ENCODE results near the gene TRPV2. TPM values are rescaled to one million over a fixed set of nuclear protein-coding genes. Genes with fewer than 3 reads are reported as not detected.

The TRPV2 gene
- total and polyA plus RNA-seq, 7 experiments from 2014 or later = 66.8 to 141 (median 80.0) TPM

DNA sequence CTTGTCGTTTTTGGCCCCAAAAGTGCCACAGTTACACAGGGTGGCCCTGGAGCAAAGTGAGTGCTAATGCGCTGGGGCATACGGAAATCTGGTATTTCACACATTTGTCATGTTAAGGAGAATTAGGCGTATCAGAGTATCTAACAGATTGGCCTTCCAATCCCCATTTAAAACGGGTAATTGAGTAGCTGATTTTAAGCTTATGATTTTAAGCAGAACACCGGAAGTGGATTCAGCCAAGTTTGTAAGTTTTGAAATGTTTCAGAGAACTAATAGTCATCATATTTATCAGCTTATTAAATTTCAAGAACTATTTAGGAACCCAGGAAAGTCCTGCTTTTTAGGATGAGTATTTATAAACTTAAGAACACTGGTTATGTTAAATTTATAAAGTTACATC lies 57.2 kb downstream of the TRPV2 start:
- no peaks in the 10 kb centered on the region for H3K27me3 Mint-ChIP-seq
- H3K4me1 Mint-ChIP-seq = peaks cover 0 to 4% (median 0%) of the 10 kb centered on the region in 7 donors
- ATAC-seq (no peak), DNase-seq (no peak)
- no peaks in the 10 kb centered on the region for H3K36me3 ChIP-seq (ENCODE audit: control insufficient read depth in 2 of 3, insufficient read depth in 3 of 3, low read length in 3 of 3)
- no peaks in the 10 kb centered on the region for H3K9me3 ChIP-seq (ENCODE audit: control insufficient read depth in 2 of 3, low read length in 3 of 3)
- no peak overlapping the region for H3K27ac ChIP-seq (ENCODE audit: low read depth, low read length)
- H3K4me1 ChIP-seq (ENCODE audit: control insufficient read depth in 2 of 2, insufficient read depth in 2 of 2, low read length in 2 of 2) = no peaks in the 10 kb centered on the region
- no peaks in the 10 kb centered on the region for H3K9me3 Mint-ChIP-seq
- H3K4me3 ChIP-seq (ENCODE audit: low read length) = no peak overlapping the region
- H3K27ac Mint-ChIP-seq = no peak overlapping the region
- no peaks in the 10 kb centered on the region for H3K27me3 ChIP-seq (ENCODE audit: control insufficient read depth in 2 of 2, insufficient read depth in 2 of 2, low read length in 2 of 2)
- peaks cover 0 to 8% (median 0%) of the 10 kb centered on the region in 5 donors for H3K36me3 Mint-ChIP-seq
- ChIA-PET CTCF (no interaction called here), POLR2A (no interaction called here)
- H3K4me3 Mint-ChIP-seq = no peak overlapping the region
- intact Hi-C loops (cut with micrococcal nuclease) = no loop called here

- H3K27ac Mint-ChIP-seq = no peak overlapping the region
- intact Hi-C loops (cut with micrococcal nuclease) = no loop called here
- no peaks in the 10 kb centered on the region for H3K4me1 ChIP-seq (ENCODE audit: control insufficient read depth in 2 of 2, insufficient read depth in 2 of 2, low read length in 2 of 2)
- DNase-seq = no peak
- peaks cover 0 to 8% (median 0%) of the 10 kb centered on the region in 5 donors for H3K36me3 Mint-ChIP-seq
- ATAC-seq = no peak
- CTCF ChIA-PET = no interaction called here
- no peak overlapping the region for H3K4me3 ChIP-seq (ENCODE audit: low read length)
- POLR2A ChIA-PET = no interaction called here
- H3K27me3 ChIP-seq (ENCODE audit: control insufficient read depth in 2 of 2, insufficient read depth in 2 of 2, low read length in 2 of 2) = no peaks in the 10 kb centered on the region
- no peaks in the 10 kb centered on the region for H3K9me3 ChIP-seq (ENCODE audit: control insufficient read depth in 2 of 3, low read length in 3 of 3)
- no peaks in the 10 kb centered on the region for H3K9me3 Mint-ChIP-seq
- peaks cover 0 to 4% (median 0%) of the 10 kb centered on the region in 7 donors for H3K4me1 Mint-ChIP-seq
- no peak overlapping the region for H3K4me3 Mint-ChIP-seq
- H3K27ac ChIP-seq (ENCODE audit: low read depth, low read length) = no peak overlapping the region
- no peaks in the 10 kb centered on the region for H3K27me3 Mint-ChIP-seq
- H3K36me3 ChIP-seq (ENCODE audit: control insufficient read depth in 2 of 3, insufficient read depth in 3 of 3, low read length in 3 of 3) = no peaks in the 10 kb centered on the region
These were observed 58.0 kb downstream of the TRPV2 start for GRCh38 chr17:16473044-16474011.

DNA sequence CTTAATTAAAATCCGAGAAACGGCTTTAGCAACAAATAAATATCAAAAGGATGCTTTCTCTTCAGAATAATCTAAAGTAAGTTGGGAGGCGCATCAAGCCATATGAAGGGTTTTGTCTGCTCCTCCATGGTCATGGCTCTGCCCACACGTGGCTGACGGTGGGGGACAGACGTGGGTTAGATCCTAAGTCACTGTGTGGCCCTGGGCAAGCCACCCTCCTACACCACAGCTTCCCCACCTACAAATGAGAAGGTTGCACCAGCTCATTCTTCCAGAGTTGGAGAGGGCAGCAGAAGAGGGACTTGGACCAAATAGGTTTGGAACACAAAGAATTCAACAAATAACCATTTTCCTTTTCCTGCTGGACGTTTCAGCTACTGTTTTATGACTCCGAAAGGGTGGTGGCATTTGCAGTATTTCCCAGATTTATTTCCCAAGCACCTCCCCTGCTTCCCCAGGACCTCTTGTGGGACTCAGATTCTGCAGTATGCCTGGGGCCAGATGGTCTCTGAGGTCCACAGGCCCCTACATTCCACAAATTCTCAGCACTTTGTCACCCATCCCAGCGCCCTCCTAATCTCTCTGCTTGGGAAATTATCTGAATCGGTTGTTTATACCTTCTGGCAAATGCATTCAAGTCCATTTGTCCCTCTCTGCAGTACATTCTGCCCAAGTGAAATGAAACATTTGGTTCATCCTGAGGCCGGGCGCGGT lies 58.8 kb downstream of the TRPV2 start:
- peaks cover 0 to 8% (median 0%) of the 10 kb centered on the region in 5 donors for H3K36me3 Mint-ChIP-seq
- ChIA-PET POLR2A (no interaction called here), CTCF (no interaction called here)
- peaks cover 0 to 4% (median 0%) of the 10 kb centered on the region in 7 donors for H3K4me1 Mint-ChIP-seq
- DNase-seq (no peak), ATAC-seq (no peak)
- intact Hi-C loops (cut with micrococcal nuclease) = no loop called here
- no peaks in the 10 kb centered on the region for H3K4me1 ChIP-seq (ENCODE audit: control insufficient read depth in 2 of 2, insufficient read depth in 2 of 2, low read length in 2 of 2)
- H3K27ac ChIP-seq (ENCODE audit: low read depth, low read length) = no peak overlapping the region
- no peak overlapping the region for H3K4me3 Mint-ChIP-seq
- H3K27me3 Mint-ChIP-seq = no peaks in the 10 kb centered on the region
- H3K4me3 ChIP-seq (ENCODE audit: low read length) = no peak overlapping the region
- no peaks in the 10 kb centered on the region for H3K36me3 ChIP-seq (ENCODE audit: control insufficient read depth in 2 of 3, insufficient read depth in 3 of 3, low read length in 3 of 3)
- H3K9me3 Mint-ChIP-seq = no peaks in the 10 kb centered on the region
- H3K9me3 ChIP-seq (ENCODE audit: control insufficient read depth in 2 of 3, low read length in 3 of 3) = no peaks in the 10 kb centered on the region
- peak overlapping the region in 1 of 9 donors; percentile 36 for H3K27ac Mint-ChIP-seq
- no peaks in the 10 kb centered on the region for H3K27me3 ChIP-seq (ENCODE audit: control insufficient read depth in 2 of 2, insufficient read depth in 2 of 2, low read length in 2 of 2)

- H3K27ac Mint-ChIP-seq = no peak overlapping the region
- intact Hi-C loops (cut with micrococcal nuclease) = no loop called here
These were observed 59.9 kb downstream of the TRPV2 start for GRCh38 chr17:16475179-16475704.

GRCh38 chr17:16477255-16477654 lies 61.9 kb downstream of the TRPV2 start:
- POLR2A ChIA-PET = no interaction called here
- no peak overlapping the region for H3K27ac ChIP-seq (ENCODE audit: low read depth, low read length)
- no peaks in the 10 kb centered on the region for H3K9me3 ChIP-seq (ENCODE audit: control insufficient read depth in 2 of 3, low read length in 3 of 3)
- Mint-ChIP-seq H3K4me3 (no peak overlapping the region), H3K36me3 (no peaks in the 10 kb centered on the region), H3K4me1 (peaks cover 0 to 2% (median 0%) of the 10 kb centered on the region in 7 donors), H3K9me3 (no peaks in the 10 kb centered on the region), H3K27me3 (no peaks in the 10 kb centered on the region), H3K27ac (no peak overlapping the region)
- no peaks in the 10 kb centered on the region for H3K36me3 ChIP-seq (ENCODE audit: control insufficient read depth in 2 of 3, insufficient read depth in 3 of 3, low read length in 3 of 3)
- no peak for ATAC-seq
- intact Hi-C loops (cut with micrococcal nuclease) = no loop called here
- H3K27me3 ChIP-seq (ENCODE audit: control insufficient read depth in 2 of 2, insufficient read depth in 2 of 2, low read length in 2 of 2) = no peaks in the 10 kb centered on the region
- DNase-seq = no peak
- CTCF ChIA-PET = no interaction called here
- H3K4me1 ChIP-seq (ENCODE audit: control insufficient read depth in 2 of 2, insufficient read depth in 2 of 2, low read length in 2 of 2) = no peaks in the 10 kb centered on the region
- H3K4me3 ChIP-seq (ENCODE audit: low read length) = no peak overlapping the region

More at GRCh38 chr17:16475179-16475704, 59.9 kb downstream of the TRPV2 start:
- no peak overlapping the region for H3K4me3 Mint-ChIP-seq
- no peaks in the 10 kb centered on the region for H3K9me3 Mint-ChIP-seq
- DNase-seq (no peak), ATAC-seq (no peak)
- H3K4me1 Mint-ChIP-seq = peaks cover 0 to 4% (median 0%) of the 10 kb centered on the region in 7 donors
- no peaks in the 10 kb centered on the region for H3K36me3 ChIP-seq (ENCODE audit: control insufficient read depth in 2 of 3, insufficient read depth in 3 of 3, low read length in 3 of 3)
- CTCF ChIA-PET = interaction anchor here (1.1 kb wide), 1 partner anchor 47 kb away, joined by 3 read pairs; no protein-coding TSS in a partner anchor
- POLR2A ChIA-PET = no interaction called here
- no peak overlapping the region for H3K27ac ChIP-seq (ENCODE audit: low read depth, low read length)
- no peaks in the 10 kb centered on the region for H3K9me3 ChIP-seq (ENCODE audit: control insufficient read depth in 2 of 3, low read length in 3 of 3)
- H3K4me1 ChIP-seq (ENCODE audit: control insufficient read depth in 2 of 2, insufficient read depth in 2 of 2, low read length in 2 of 2) = no peaks in the 10 kb centered on the region
- H3K27me3 ChIP-seq (ENCODE audit: control insufficient read depth in 2 of 2, insufficient read depth in 2 of 2, low read length in 2 of 2) = no peaks in the 10 kb centered on the region
- H3K36me3 Mint-ChIP-seq = peaks cover 0 to 8% (median 0%) of the 10 kb centered on the region in 5 donors
- no peak overlapping the region for H3K4me3 ChIP-seq (ENCODE audit: low read length)
- no peaks in the 10 kb centered on the region for H3K27me3 Mint-ChIP-seq

GRCh38 chr17:16477666-16478065 lies 62.3 kb downstream of the TRPV2 start:
- ATAC-seq (no peak), DNase-seq (no peak)
- Mint-ChIP-seq H3K4me1 (peaks cover 0 to 2% (median 0%) of the 10 kb centered on the region in 7 donors), H3K27ac (no peak overlapping the region), H3K9me3 (no peaks in the 10 kb centered on the region), H3K36me3 (no peaks in the 10 kb centered on the region), H3K27me3 (no peaks in the 10 kb centered on the region), H3K4me3 (no peak overlapping the region)
- Histone ChIP-seq H3K27me3 (ENCODE audit: control insufficient read depth in 2 of 2, insufficient read depth in 2 of 2, low read length in 2 of 2) (no peaks in the 10 kb centered on the region), H3K4me3 (ENCODE audit: low read length) (no peak overlapping the region), H3K9me3 (ENCODE audit: control insufficient read depth in 2 of 3, low read length in 3 of 3) (no peaks in the 10 kb centered on the region), H3K4me1 (ENCODE audit: control insufficient read depth in 2 of 2, insufficient read depth in 2 of 2, low read length in 2 of 2) (no peaks in the 10 kb centered on the region), H3K27ac (ENCODE audit: low read depth, low read length) (no peak overlapping the region), H3K36me3 (ENCODE audit: control insufficient read depth in 2 of 3, insufficient read depth in 3 of 3, low read length in 3 of 3) (no peaks in the 10 kb centered on the region)
- ChIA-PET CTCF (no interaction called here), POLR2A (no interaction called here)
- intact Hi-C loops (cut with micrococcal nuclease) = no loop called here

All from naive thymus-derived CD4-positive, alpha-beta T cell (primary cell).